NCI-H526 (cell line): Measurements from ENCODE around the gene TACC2.
"Not testable (repeated sequence)": the region's sequence is repeated elsewhere in the genome, so short reads cannot be mapped to it uniquely, and the experiment has no call there.

Experiments
- DNase-seq, 2 experiments: peaks; one replicate each; lab custom pipeline; 2025; lab: John Stamatoyannopoulos, UW

TACC2 gene

DNA sequence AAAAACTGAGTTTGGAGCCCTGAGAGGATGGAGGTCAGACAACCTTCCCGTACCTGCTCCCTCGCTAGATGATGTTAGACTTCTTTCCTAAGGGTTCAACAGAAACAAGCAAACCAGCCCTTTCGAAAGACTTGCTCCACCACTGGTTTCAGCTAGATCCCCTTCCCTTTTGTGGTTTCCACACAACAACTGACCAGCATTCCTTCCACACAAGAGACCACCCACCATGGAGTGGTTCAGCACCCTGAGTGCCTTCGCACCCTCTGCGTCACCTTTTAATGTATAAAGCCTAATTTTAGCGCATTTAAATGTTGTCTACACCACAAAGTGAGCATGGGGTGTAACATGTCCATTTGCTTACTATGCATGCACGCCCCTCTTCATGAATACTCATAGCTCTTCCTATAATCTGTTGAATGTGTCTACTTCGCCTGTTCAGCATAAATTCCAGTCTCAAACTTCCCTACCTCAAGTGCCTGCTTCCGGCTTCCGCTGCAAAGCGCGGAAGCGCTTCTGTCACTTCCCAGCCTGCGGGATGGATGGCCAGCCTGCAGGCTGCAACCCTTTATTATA lies 69.0 kb downstream of the TACC2 start:
- no peak for DNase-seq

DNA sequence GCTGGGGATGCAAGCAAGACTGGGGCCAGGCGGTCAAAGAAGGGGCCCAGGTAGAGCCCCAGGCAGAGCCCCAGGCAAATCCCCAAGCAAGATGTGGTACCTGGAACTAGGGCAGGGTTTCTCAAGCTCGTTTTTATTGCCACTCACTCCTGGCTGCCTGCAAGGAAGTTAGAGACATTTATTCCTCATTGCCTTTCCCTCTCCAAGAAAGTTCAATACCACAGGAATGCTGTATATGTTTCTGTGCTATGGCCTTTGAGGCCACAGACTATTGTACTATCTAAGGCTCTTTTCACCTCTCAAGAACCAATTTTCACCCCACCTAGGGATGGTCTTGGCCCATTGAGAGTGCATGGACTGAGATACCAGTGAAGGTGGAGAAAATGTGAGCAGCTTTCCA lies 71.3 kb downstream of the TACC2 start:
- DNase-seq: no peak

DNA sequence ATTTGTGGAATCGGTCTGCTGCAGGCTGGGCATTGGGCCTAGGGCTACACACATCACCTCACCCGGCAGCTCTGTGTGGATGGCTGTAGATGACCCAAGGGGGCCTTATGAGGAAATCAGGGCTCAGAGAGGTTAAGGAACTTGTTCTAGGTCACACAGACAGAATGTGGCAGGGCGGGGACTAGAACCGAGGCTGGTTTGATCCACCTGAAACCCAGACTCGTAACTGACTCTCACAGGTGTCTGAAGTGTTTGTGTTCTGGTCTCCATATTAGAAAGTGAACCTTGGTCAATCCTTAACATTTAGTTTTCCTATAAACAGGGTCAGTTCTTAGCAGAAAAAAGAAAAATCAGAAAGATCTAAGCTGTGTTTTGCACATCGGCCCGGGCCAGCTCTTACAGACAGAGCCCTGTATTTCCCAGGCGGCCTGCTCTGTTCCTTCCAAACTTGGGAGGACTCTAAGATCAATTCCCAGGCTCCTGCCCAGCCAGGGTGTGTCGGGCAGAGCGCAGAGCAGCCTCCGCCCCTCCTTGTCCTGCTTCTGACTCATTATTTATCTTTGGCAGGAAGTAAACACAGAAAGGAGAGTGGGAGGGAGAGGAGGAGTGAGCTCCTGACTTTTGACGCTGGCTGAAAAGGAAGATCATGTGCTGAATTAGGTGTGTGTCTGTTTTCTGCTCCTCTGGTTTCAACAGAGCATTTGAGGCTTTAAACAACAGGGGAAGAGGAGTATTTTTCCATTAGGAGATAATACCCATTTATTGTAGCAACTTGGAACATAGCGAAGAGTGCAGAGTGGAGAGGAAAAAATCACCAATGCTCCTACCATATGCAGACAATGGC lies 74.1 kb downstream of the TACC2 start:
- DNase-seq: peak in 1 of 2 experiments; percentile 49

DNA sequence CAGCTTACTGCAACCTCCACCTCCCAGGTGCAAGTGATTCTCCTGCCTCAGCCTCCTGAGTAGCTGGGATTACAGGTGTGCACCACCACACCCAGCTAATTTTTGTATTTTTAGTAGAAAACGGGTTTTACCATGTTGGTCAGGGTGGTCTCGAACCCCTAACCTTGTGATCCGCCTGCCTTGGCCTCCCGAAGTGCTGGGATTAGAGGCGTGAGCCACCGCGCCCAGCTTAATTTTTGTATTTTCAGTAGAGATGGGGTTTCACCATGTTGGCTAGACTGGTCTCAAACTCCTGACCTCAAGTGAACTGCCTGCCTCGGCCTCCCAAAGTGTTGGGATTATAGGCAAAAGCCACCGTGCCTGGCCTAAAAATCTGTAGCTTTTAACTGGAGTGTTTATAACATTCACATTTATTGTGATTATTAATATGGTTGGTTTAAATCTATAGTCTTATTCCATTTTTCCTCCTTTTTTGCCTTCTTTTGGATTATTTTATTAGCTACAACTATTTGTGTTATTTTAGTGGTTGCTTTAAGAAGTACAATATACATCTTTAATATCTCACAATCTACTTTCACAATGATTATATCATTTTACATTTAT lies 77.5 kb downstream of the TACC2 start:
- DNase-seq: not testable (repeated sequence)

DNA sequence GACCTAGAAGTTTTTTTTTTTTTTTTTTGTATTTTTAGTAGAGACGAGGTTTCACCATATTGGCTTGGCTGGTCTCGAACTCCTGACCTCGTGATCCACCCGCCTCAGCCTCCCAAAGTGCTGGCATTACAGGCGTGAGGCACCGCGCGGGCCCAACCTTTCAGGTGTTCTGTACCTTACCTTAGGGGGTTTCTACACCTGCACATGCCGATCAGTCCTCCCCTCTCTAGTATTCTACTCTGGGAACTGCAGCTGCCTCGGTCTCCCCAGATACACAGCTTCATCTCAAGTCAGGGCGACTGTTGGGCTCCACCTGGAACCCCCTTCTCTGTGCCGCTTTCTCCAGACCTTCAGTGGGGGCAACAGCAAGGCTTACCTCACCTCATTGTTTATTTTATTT lies 79.9 kb downstream of the TACC2 start:
- no peak for DNase-seq

DNA sequence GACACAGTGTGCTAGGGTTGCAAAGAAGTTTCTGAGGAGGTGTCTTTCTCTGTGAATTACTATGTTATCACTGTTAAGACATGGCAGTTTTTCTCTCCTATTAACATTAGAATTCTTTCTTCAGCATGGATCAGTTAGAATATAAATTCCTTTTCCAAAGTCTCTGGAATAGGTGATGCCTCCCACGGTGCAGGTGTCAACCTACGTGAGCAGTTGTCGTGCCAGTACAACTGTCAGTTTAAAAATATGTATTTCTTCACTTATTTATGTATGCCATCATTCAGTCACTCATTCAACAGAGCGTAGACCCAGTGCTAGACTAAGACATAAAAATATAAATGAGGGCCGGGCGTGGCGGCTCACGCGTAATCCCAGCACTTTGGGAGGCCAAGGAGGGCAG lies 83.5 kb downstream of the TACC2 start:
- no peak for DNase-seq

DNA sequence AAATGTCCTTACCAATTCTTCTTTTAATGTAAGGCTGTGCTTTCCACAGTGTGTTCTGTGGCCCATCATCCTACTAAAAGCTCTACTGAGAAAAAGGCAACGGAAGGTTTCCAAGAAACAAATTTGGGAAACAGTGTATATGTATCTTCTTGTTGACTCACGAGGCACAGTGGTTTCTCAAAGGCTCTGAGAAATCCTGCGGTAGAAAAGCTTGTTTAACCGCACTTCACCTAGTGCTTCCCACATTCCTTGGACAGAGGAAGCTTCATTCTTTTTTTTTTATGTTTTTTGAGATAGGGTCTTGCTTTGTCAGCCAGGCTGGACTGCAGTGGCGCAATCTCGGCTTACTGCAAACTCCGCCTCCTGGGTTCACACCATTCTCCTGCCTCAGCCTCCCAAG lies 84.5 kb downstream of the TACC2 start:
- no peak for DNase-seq

DNA sequence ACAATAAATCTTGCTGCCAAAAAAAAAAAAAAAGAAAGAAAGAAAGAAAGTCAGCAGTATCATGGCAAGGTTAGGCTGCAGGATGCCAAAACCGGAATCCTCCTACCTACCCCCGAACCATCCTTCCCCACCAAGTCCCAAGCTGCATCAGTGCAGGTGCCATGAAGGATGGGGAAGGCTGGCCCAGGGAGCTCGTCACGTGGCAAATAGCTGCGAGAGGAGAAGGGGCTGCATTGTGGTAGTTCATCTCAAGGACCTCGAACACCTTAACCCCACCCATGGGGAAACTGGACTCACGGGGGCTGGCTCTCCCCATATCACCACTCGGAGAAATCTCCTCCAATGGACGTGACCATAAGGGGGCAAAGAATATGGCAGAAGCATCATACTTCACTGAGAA lies 86.2 kb downstream of the TACC2 start:
- no peak for DNase-seq

DNA sequence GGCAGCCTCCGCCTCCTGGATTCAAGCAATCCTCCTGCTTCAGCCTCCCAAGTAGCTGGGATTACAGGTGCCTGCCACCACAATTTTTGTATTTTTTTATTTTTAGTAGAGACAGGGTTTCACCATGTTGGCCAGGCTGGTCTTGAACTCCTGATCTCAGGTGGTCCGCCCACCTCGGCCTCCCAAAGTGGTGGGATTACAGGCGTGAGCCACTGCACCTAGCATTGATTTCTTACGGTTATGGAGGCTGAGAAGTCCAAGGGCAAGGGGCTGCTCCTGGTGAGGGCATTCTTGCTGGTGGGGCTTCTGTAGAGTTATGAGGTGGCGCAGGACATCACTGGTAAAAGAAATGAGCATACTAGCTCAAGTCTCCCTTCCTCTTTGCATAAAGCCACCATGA lies 86.9 kb downstream of the TACC2 start:
- not testable (repeated sequence) for DNase-seq

DNA sequence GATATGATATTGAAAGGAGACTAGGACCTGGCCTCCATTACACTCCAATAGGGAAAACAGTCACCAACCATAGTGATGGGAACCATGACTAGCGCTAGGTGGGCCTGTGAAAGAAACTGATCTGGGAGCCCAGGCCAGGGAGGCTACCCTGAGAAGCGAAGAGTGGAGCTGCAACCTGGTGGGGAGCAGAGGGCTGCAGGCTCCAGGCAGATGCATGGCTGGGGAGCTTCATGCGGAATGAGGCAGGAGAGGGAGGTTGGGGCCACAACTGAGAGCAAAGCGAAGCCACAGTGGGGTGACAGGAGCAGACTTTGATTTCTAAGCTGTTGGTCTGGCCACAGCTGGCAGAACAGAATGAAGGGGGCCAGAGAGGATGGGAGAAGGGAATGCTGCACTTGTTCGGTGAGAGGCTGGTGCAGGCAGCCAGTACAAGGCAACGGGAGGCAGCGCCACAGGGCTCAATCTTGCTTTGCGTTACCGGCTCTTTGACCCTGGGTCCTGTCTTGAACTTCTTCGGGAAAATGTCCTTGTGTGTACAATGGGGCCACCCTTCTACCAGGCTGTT lies 88.4 kb downstream of the TACC2 start:
- DNase-seq: no peak

DNA sequence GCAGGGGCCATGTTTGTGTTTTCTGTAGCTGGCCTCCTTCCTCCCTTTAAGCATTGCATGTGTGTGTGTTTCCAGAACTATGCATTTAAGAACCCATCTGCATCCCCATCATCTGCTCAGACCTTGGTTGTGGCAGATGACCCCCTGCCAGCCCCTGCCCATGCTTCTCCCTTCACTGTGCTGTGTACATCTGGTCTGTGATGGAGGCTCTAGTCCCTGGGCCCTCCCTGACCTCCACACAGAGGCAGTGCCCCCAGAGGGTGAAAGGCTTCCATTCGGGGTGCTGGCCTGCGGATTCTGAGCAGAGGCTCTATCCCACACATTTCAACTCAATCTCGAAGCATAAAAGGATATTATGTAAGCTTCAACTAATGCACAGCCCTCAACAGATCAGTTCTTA lies 89.4 kb downstream of the TACC2 start:
- DNase-seq: no peak

DNA sequence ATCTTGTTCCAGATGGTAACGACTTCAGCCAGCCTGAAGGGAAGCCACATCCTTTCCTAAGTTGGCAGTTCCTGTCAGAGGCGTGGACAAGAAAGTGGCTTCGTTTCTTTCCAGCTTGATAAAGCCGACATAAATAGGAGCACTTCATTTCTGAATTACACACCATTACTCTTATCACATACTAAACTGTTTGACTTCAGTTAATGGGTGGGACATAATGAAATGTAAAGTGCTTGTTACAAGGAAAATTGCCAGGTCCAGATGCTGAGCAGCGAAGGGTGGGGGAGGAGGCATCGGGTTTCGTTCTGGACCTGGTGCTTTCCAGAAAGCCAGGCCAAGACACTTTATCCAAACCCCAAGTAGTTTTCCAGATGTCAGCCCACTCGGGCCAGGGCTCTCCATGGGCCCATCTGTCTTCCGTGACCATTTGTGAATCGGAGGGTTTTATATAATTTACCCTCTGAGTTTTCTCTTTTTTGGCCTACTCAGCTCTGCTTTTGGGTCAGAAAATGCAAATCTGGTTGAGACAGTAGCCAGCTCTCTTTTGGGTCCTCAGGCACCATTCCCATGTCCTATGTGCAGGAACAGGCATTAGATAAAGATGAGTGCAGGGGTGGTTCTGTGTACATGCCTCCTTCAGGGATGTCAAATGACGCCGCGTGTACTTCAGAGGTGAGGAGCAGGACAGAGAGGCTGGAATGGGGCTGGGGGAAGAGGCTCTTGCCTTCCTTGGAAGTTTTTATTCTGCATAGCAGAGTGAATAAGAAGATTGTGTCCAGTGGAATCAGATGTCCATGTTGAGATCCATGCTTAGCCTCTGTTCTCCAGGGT lies 90.2 kb downstream of the TACC2 start:
- no peak for DNase-seq

DNA sequence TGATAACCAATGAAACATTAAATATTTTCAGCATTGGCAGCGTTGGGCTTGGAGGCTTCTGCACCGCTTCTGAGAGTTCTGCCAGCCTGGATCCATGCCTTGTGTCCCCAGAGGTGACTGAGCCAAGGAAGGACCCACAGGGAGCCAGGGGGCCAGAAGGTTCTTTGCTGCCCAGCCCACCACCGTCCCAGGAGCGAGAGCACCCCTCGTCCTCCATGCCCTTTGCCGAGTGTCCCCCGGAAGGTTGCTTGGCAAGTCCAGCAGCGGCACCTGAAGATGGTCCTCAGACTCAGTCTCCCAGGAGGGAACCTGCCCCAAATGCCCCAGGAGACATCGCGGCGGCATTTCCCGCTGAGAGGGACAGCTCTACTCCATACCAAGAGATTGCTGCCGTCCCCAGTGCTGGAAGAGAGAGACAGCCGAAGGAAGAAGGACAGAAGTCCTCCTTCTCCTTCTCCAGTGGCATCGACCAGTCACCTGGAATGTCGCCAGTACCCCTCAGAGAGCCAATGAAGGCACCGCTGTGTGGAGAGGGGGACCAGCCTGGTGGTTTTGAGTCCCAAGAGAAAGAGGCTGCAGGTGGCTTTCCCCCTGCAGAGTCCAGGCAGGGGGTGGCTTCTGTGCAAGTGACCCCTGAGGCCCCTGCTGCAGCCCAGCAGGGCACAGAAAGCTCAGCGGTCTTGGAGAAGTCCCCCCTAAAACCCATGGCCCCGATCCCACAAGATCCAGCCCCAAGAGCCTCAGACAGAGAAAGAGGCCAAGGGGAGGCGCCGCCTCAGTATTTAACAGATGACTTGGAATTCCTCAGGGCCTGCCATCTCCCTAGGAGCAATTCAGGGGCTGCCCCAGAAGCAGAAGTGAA lies 93.9 kb downstream of the TACC2 start:
- DNase-seq: no peak

DNA sequence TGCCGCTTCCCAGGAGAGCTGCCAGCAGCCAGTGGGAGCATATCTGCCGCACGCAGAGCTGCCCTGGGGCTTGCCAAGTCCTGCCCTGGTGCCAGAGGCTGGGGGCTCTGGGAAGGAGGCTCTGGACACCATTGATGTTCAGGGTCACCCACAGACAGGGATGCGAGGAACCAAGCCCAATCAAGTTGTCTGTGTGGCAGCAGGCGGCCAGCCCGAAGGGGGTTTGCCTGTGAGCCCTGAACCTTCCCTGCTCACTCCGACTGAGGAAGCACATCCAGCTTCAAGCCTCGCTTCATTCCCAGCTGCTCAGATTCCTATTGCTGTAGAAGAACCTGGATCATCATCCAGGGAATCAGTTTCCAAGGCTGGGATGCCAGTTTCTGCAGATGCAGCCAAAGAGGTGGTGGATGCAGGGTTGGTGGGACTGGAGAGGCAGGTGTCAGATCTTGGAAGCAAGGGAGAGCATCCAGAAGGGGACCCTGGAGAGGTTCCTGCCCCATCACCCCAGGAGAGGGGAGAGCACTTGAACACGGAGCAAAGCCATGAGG lies 94.6 kb downstream of the TACC2 start:
- DNase-seq: no peak

DNA sequence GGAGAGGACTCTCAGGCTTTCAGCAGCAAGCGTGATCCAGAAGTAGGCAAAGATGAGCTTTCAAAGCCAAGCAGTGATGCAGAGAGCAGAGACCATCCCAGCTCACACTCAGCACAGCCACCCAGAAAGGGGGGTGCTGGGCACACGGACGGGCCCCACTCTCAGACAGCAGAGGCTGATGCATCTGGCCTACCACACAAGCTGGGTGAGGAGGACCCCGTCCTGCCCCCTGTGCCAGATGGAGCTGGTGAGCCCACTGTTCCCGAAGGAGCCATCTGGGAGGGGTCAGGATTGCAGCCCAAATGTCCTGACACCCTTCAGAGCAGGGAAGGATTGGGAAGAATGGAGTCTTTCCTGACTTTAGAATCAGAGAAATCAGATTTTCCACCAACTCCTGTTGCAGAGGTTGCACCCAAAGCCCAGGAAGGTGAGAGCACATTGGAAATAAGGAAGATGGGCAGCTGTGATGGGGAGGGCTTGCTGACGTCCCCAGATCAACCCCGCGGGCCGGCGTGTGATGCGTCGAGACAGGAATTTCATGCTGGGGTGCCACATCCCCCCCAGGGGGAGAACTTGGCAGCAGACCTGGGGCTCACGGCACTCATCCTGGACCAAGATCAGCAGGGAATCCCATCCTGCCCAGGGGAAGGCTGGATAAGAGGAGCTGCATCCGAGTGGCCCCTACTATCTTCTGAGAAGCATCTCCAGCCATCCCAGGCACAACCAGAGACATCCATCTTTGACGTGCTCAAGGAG lies 95.5 kb downstream of the TACC2 start:
- no peak for DNase-seq

DNA sequence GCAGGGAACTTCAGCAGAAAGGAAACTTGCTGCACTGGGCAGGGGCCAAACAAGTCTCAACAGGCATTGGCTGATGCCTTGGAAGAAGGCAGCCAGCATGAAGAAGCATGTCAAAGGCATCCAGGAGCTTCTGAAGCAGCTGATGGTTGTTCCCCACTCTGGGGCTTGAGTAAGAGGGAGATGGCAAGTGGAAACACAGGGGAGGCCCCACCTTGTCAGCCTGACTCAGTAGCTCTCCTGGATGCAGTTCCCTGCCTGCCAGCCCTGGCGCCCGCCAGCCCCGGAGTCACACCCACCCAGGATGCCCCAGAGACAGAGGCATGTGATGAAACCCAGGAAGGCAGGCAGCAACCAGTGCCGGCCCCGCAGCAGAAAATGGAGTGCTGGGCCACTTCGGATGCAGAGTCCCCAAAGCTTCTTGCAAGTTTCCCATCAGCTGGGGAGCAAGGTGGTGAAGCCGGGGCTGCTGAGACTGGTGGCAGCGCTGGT lies 96.5 kb downstream of the TACC2 start:
- DNase-seq: no peak

DNA sequence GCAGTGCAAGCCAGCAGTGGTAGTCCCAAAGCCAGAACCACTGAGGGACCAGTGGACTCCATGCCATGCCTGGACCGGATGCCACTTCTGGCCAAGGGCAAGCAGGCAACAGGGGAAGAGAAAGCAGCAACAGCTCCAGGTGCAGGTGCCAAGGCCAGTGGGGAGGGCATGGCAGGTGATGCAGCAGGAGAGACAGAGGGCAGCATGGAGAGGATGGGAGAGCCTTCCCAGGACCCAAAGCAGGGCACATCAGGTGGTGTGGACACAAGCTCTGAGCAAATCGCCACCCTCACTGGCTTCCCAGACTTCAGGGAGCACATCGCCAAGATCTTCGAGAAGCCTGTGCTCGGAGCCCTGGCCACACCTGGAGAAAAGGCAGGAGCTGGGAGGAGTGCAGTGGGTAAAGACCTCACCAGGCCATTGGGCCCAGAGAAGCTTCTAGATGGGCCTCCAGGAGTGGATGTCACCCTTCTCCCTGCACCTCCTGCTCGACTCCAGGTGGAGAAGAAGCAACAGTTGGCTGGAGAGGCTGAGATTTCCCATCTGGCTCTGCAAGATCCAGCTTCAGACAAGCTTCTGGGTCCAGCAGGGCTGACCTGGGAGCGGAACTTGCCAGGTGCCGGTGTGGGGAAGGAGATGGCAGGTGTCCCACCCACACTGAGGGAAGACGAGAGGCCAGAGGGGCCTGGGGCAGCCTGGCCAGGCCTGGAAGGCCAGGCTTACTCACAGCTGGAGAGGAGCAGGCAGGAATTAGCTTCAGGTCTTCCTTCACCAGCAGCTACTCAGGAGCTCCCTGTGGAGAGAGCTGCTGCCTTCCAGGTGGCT lies 97.7 kb downstream of the TACC2 start:
- no peak for DNase-seq

DNA sequence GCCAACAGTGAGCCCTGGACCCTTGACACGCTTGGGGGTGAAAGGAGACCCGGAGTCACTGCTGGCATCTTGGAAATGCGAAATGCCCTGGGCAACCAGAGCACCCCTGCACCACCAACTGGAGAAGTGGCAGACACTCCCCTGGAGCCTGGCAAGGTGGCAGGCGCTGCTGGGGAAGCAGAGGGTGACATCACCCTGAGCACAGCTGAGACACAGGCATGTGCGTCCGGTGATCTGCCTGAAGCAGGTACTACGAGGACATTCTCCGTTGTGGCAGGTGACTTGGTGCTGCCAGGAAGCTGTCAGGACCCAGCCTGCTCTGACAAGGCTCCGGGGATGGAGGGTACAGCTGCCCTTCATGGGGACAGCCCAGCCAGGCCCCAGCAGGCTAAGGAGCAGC lies 98.5 kb downstream of the TACC2 start:
- no peak for DNase-seq
